Adrenal gland (tissue), 12 donors: Measurements from ENCODE around the gene TMEM255B. TPM values are rescaled to one million over a fixed set of nuclear protein-coding genes. Genes with fewer than 3 reads are reported as not detected.

ENCODE experiments used
- DNase-seq, 7 donors: peaks; one replicate each; pipeline ENCODE4 v3.0.0-alpha.2; 2019 to 2020
- H3K27ac ChIP-seq, 5 donors: fragments of 200-600 bp; sonication (generic) in 4 of 5; 1 replicate in 3 of 5; 2 replicates in 2 of 5; pipeline versions ENCODE4 v1.5.1 to v1.8.0; 2016 to 2020; ENCODE audit warnings: mild to moderate bottlenecking in 1 of 5
- H3K27me3 ChIP-seq: fragments of 200-600 bp; 2 replicates; pipeline ENCODE4 v1.8.0; 2021
- H3K36me3 ChIP-seq, 2 donors: fragments of 200-600 bp; replicated peaks in 1 of 2; 1 replicate in 1 of 2; 2 replicates in 1 of 2; pipeline versions ENCODE4 v1.5.1 to v1.8.0; 2018 to 2022
- H3K4me1 ChIP-seq, 2 donors: fragments of 200-600 bp; replicated peaks in 1 of 2; 1 replicate in 1 of 2; 2 replicates in 1 of 2; pipeline versions ENCODE4 v1.5.1 to v1.8.0; 2018 to 2021
- H3K4me3 ChIP-seq, 4 donors: fragments of 200-600 bp; sonication (generic) in 3 of 4; one replicate each; pipeline ENCODE4 v1.5.1; 2016 to 2018
- H3K9me3 ChIP-seq, 3 donors: fragments of 200-600 bp; sonication (generic) in 1 of 3; replicated peaks in 1 of 3; 1 replicate in 2 of 3; 2 replicates in 1 of 3; pipeline versions ENCODE4 v1.5.1 to v1.8.0; 2016 to 2021
- CTCF ChIP-seq, 6 experiments: fragments of 450-650 bp in 4 of 6; fragments of 200-600 bp in 2 of 6; sonication (generic) in 1 of 6; IDR thresholded peaks; 1 replicate in 5 of 6; 2 replicates in 1 of 6; pipeline versions ENCODE4 v1.5.1 to v1.8.0; 2016 to 2021; ENCODE audit warnings: antibody characterized with exemption in 6 of 6, mild to moderate bottlenecking in 2 of 6, moderate library complexity in 1 of 6
- POLR2A ChIP-seq, 2 donors: fragments of 450-650 bp; IDR thresholded peaks; one replicate each; pipeline ENCODE4 v1.6.1; 2017; ENCODE audit warnings: antibody characterized with exemption in 2 of 2, mild to moderate bottlenecking in 2 of 2, moderate library complexity in 1 of 2
- WGBS, 4 donors: extraction: QIAGEN DNeasy Blood & Tissue Kit in 2 of 4; methylation state at CpG; one replicate each; pipeline versions ENCODE4 v1.1.5 to v1.1.7; 2013 to 2017; 5-methylcytosine and 5-hydroxymethylcytosine counted together
- intact Hi-C, 2 donors: fragments of 100-400 bp; cut with DNase I; formaldehyde crosslinking; loops; one replicate each; pipeline versions ENCODE4 v1.14.1 to v1.15.0; 2022 to 2023
- polyA plus RNA-seq, 3 donors: library from polyadenylated mRNA; stranded (reverse); fragments of 200-250 nt in 2 of 3; fragments of 350-450 nt in 1 of 3; fragmentation: Illumina TruSeq in 1 of 3; extraction: RNeasy Lipid Tissue Mini Kit (QIAGEN cat#74804) in 1 of 3; gene quantifications; one replicate each; pipeline ENCODE4 v1.2.3, GENCODE V29; 2013 to 2014
- total RNA-seq, 9 donors: library from RNA; depleted of rRNA in 4 of 9; stranded (reverse); fragments of >200 nt in 4 of 9; fragments of 120-200 nt in 1 of 9; fragmentation: NEBNext Ultra II Directional in 1 of 9; extraction: Animal tissue kit (Norgen Biotek cat#: 25700) in 1 of 9; gene quantifications; one replicate each; pipeline versions ENCODE4 v1.1.0 to v1.2.4, GENCODE V29; 2013 to 2023
- donor health status: healthy with polysubstance abuse.
- donor health status: Bipolar disorder and iron deficiency.
- donor health status: DM: yes; HTN: yes; CAD: no.
- donor health status: DM: no; HTN: no; CAD: no.
- donor health status: DM: no; HTN: no; CAD: no.
- donor health status: DM: yes; HTN: yes; CAD: no.

Gene TMEM255B
- total and polyA plus RNA-seq, 12 donors: 1.3 to 60.1 (median 17.2) TPM

DNA sequence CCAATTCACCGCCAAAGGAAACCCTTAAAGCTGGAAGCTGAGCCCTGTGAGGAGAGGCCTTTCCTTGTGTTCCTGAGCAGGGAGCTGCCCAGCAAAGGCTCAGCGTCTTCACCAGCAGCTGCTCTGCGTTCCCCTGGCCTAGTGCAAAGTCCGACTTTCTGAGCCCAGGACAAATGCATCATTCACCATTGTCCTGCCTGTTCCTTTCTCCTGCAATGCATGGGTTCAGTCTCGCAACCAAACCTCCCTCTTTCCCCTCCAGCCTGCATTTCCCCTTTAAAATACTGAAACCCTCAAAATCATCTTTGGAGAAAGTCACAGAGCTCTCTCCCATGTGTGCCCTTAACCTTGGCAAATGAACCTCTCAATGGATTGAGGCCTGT, 12.9 kb upstream of the TMEM255B start:
- H3K36me3 ChIP-seq: no peaks in the 10 kb centered on the region
- TF ChIP-seq POLR2A (IDR thresholded peaks at IDR 0.05) (no peak), CTCF (IDR thresholded peaks at IDR 0.05) (no peak)
- 84 to 93% (median 86%) methylated on average over 5 of the region's 5 CpGs for WGBS, 4 donors
- no peaks in the 10 kb centered on the region for H3K27me3 ChIP-seq
- no peaks in the 10 kb centered on the region for H3K4me1 ChIP-seq
- no peak overlapping the region for H3K4me3 ChIP-seq
- H3K27ac ChIP-seq: no peak overlapping the region
- H3K9me3 ChIP-seq: no peaks in the 10 kb centered on the region
- no peak for DNase-seq
- intact Hi-C loops: no loop called here

GRCh38 chr13:113746671-113747070, 12.4 kb upstream of the TMEM255B start:
- WGBS, 4 donors: 81 to 90% (median 87%) methylated on average over 9 to 12 of the region's 12 CpGs
- no peak for TF ChIP-seq POLR2A (IDR thresholded peaks at IDR 0.05)
- no peak for TF ChIP-seq CTCF (IDR thresholded peaks at IDR 0.05)
- H3K27me3 ChIP-seq: no peaks in the 10 kb centered on the region
- DNase-seq: no peak
- H3K9me3 ChIP-seq: no peaks in the 10 kb centered on the region
- no peak overlapping the region for H3K27ac ChIP-seq
- intact Hi-C loops: no loop called here
- no peaks in the 10 kb centered on the region for H3K4me1 ChIP-seq
- no peak overlapping the region for H3K4me3 ChIP-seq
- no peaks in the 10 kb centered on the region for H3K36me3 ChIP-seq

DNA sequence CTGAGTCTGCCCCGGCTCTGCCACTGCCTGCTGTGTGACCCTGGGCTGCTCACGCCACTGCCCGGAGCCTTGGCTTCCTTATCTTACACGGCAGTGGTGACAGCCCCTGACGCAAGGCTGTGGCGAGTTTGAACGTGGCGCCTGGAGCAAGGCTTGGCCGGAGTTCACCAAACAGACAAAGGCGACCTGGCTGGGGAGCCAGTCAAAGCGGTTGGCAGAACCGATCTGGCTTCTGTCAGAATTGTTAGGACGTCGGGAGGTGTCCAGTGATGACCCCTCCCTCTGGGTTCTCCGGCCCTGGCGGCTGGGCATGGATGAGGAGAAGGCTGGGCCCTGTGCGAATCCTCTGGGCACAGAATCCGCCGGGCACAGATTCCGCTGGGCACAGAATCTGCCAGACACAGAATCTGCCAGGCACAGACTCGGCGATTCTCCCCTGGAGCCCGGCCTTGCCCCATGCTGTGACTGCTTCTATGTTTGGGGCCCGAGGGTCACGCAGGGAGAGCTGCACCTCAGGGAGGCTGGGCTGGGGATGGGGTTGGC, 11.7 kb upstream of the TMEM255B start:
- TF ChIP-seq CTCF (IDR thresholded peaks at IDR 0.05) (no peak), POLR2A (IDR thresholded peaks at IDR 0.05) (no peak)
- intact Hi-C loops: no loop called here
- Histone ChIP-seq H3K9me3 (no peaks in the 10 kb centered on the region), H3K36me3 (no peaks in the 10 kb centered on the region), H3K4me3 (no peak overlapping the region), H3K27ac (no peak overlapping the region), H3K4me1 (no peaks in the 10 kb centered on the region), H3K27me3 (no peaks in the 10 kb centered on the region)
- DNase-seq: peak in 1 of 7 donors; percentile 69
- WGBS, 4 donors: 80 to 86% (median 81%) methylated on average over 16 to 25 of the region's 25 CpGs

DNA sequence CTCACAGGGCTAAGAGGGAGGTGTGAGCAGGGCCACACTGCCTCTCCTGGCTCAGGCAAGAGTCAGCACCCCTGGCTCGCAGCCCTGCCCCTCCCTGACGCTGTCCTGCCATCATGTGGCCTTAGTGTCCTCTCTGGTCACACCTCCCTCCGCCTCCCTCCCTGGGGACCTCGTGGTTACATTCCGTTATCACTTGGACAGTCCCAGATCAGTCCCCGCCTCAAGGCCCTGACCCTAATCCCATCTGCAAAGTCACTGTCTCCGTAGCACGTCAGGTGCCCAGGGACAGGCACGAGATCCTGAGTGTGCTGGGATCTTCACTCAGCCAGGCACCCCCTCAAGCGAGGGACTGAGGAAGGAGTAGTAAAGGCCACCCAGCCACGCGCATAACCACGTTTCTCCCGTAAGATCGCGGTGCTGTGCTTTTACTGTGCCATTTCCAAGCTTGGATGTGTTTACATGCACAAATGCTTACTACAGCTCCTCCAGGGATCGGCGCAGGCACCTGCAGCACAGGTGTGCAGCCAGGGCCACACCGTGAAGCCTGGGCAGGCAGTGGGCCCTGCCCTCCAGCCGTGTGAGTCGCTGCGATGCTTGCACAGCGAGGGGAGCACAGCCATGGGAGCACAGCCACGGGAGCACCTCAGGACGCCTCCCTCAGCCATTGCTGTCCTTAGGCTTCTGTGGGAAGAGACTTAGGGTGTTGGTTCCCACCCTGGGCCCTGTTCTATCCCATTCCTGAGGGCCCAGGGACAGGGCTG, 10.7 kb upstream of the TMEM255B start:
- no peak overlapping the region for H3K27ac ChIP-seq
- no peak overlapping the region for H3K4me3 ChIP-seq
- peak in 6 of 7 donors; percentile 49 to 88 (median 66) for DNase-seq
- WGBS, 4 donors: 53 to 74% (median 71%) methylated on average over 9 to 25 of the region's 25 CpGs
- H3K27me3 ChIP-seq: no peaks in the 10 kb centered on the region
- no peaks in the 10 kb centered on the region for H3K4me1 ChIP-seq
- no peaks in the 10 kb centered on the region for H3K36me3 ChIP-seq
- no peaks in the 10 kb centered on the region for H3K9me3 ChIP-seq
- intact Hi-C loops: no loop called here
- TF ChIP-seq CTCF (IDR thresholded peaks at IDR 0.05) (no peak), POLR2A (IDR thresholded peaks at IDR 0.05) (no peak)
